ENCODE data around the gene RNF186. TPM values are rescaled to one million over a fixed set of nuclear protein-coding genes. Genes with fewer than 3 reads are reported as not detected.

RNF186 gene, protein sequence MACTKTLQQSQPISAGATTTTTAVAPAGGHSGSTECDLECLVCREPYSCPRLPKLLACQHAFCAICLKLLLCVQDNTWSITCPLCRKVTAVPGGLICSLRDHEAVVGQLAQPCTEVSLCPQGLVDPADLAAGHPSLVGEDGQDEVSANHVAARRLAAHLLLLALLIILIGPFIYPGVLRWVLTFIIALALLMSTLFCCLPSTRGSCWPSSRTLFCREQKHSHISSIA
- total RNA-seq, result not detected

DNA sequence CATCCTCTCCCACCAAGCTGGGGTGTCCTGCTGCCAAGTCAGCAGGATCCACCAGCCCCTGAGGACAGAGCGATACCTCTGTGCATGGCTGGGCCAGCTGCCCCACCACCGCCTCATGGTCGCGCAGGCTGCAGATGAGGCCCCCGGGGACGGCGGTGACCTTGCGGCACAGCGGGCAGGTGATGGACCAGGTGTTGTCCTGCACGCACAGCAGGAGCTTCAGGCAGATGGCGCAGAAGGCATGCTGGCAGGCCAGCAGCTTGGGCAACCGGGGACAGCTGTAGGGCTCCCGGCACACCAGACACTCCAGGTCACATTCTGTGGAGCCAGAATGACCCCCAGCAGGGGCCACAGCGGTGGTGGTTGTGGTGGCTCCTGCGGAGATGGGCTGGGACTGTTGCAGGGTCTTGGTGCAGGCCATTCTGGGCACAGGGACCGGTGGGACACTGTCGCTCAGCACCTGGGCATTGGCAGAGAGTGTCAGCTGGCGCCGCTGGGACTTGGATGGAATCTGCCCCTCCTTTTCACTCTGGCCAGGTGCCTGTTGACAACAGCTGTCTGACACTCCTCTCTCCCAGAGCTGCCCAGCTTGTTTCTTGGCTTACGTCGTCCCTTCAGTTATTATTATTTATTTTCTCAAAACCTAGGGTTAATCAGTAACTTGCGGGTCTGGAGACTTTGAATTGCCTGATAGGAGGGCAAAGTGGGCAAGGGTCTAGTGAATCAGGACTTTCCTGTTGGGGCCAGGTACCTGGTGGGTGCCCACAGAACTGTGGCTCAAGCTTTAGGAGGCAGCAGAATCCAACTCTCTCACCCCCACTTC is at the start of gene RNF186:
RNF186 (minus strand) TSS at position 603 of the 823 bp plus-strand sequence; CDS start at position 421, 182 bp downstream.

DNA sequence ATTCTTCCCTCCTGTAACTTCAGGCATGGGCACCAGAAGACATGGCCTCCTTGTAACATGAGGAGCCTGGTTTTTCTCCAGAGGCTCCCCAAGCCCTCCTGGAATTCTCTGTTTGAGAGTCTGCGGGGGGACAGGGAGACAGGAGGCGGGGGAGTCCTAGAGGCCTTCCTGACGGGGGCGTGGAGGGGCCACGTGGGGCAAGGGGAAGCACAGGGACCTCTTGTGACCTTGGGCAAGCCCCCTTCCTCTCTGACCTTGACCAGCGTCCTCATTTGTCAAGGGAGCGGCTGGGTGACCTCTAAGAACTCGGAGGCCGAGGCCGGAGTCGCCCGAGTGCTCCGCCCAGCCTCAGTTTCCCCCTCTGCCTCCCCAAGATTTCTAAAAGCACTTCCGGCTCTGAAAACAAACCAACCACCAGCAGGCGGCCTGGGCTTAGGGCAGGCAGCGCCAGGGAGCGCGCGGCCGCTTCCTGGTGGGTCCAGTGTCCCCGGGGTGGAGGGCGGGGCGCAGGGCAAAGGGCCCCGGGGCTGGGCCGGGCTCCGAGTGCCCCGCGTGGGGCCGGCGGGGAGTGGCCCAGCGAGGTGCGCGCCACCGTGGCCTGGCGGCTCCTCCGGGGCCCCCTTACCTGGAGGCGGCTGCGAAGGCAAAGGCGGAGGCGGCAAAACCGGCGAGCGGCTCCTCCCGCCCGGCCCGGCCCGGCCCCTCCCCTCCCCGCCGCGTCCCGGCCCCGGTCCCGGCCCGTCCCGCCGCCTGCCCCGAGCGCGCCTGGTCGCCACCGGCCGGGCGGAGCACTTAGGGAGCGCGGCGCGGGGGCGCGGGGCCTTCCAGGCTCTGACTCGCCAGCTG is 15.6 kb downstream of the RNF186 start, which contains the start of gene TMCO4:
TMCO4 (minus strand) TSS at position 687 of the 846 bp plus-strand sequence. CDS start 19,158 bp downstream, outside the sequence.

Other genes with a start within 250 kb of the RNF186 start
- 51.1 TPM for gene NBL1, start 171.0 kb downstream of the RNF186 start, total RNA-seq
- not detected for gene HTR6, start 150.4 kb downstream of the RNF186 start, total RNA-seq
- gene TMCO4, start 15.4 kb downstream of the RNF186 start, total RNA-seq, result 5.9 TPM
- 17.0 TPM for gene OTUD3, start 67.1 kb upstream of the RNF186 start, total RNA-seq
- not detected for gene PLA2G2E, start 108.3 kb upstream of the RNF186 start, total RNA-seq
- gene PLA2G2A, start 164.3 kb upstream of the RNF186 start, total RNA-seq, result 8.3 TPM

Data from camera-type eye (tissue), 1 donor.